IMR-90 (cell line): Measurements from ENCODE around the gene CTBP1. TPM values are rescaled to one million over a fixed set of nuclear protein-coding genes. Genes with fewer than 3 reads are reported as not detected.

Experiments used
- ATAC-seq: fragments of 200-7000 bp; cut with Tn5 transposase; 2 replicates; pipeline ENCODE4 v1.9.1; 2020; ENCODE audit warnings: low read depth, mild to moderate bottlenecking, moderate library complexity
- BruUV-seq: library from RNA; stranded (reverse); fragments of 400-500 nt; replicated peaks from 2 replicates; lab custom pipeline; 2021; lab: Mats Ljungman, UMichigan
- CTCF ChIA-PET: fragments of 300-600 bp; formaldehyde crosslinking; extraction: SDS; loops from one replicate; lab custom pipeline; 2021; ENCODE audit warnings: antibody characterized with exemption; lab: Yijun Ruan, JAX
- POLR2A ChIA-PET: fragments of 300-600 bp; sonication (Branson Sonifier 250); formaldehyde crosslinking; loops from one replicate; lab custom pipeline; 2022; ENCODE audit warnings: antibody characterized with exemption; ENCODE audit not compliant: unreplicated experiment; lab: Charles Lee
- DNase-seq: peaks from one replicate; pipeline ENCODE4 v3.0.0; 2013
- H2AFZ ChIP-seq: replicated peaks from 2 replicates; pipeline ENCODE3; 2013; ENCODE audit warnings: low read length, mild to moderate bottlenecking; ENCODE audit not compliant: poor library complexity
- H2AK5ac ChIP-seq: 2 replicates; pipeline ENCODE4 v1.6.1; 2013; ENCODE audit warnings: low read depth, low read length, inconsistent platforms
- H2AK9ac ChIP-seq: replicated peaks from 2 replicates; pipeline ENCODE3; 2013; ENCODE audit warnings: mild to moderate bottlenecking, low read depth, low read length, moderate library complexity; ENCODE audit not compliant: poor library complexity
- H2BK120ac ChIP-seq: 2 replicates; pipeline ENCODE4 v1.6.1; 2013; ENCODE audit warnings: low read depth, low read length, inconsistent platforms
- H2BK15ac ChIP-seq: 3 replicates; pipeline ENCODE4 v1.6.1; 2013; ENCODE audit warnings: low read depth, low read length, inconsistent platforms
- H2BK20ac ChIP-seq: 2 replicates; pipeline ENCODE4 v1.6.1; 2013; ENCODE audit warnings: low read depth, mild to moderate bottlenecking, inconsistent platforms, low read length, moderate library complexity
- H2BK5ac ChIP-seq: 2 replicates; pipeline ENCODE4 v1.6.1; 2013; ENCODE audit warnings: mild to moderate bottlenecking, low read depth, low read length, inconsistent platforms; ENCODE audit not compliant: poor library complexity, severe bottlenecking
- H3K14ac ChIP-seq: replicated peaks from 2 replicates; pipeline ENCODE4 v1.6.1; 2013; ENCODE audit warnings: low read depth, low read length, inconsistent platforms
- H3K18ac ChIP-seq: 2 replicates; pipeline ENCODE4 v1.6.1; 2013; ENCODE audit warnings: low read depth, low read length, control low read depth
- H3K23ac ChIP-seq: 2 replicates; pipeline ENCODE4 v1.6.1; 2013; ENCODE audit warnings: low read depth, low read length, inconsistent platforms
- H3K27ac ChIP-seq: 2 replicates; pipeline ENCODE4 v1.5.1; 2013; ENCODE audit warnings: mild to moderate bottlenecking, control low read depth, low read length; ENCODE audit not compliant: insufficient read depth
- H3K27me3 ChIP-seq: 2 replicates; pipeline ENCODE4 v1.6.1; 2013; ENCODE audit warnings: low read length; ENCODE audit not compliant: control insufficient read depth, insufficient read depth
- H3K36me3 ChIP-seq: 2 replicates; pipeline ENCODE4 v1.6.1; 2013; ENCODE audit warnings: low read length, mixed read lengths; ENCODE audit not compliant: control insufficient read depth, insufficient read depth
- H3K4ac ChIP-seq: 2 replicates; pipeline ENCODE4 v1.6.1; 2013; ENCODE audit warnings: low read depth, low read length, inconsistent platforms
- H3K4me1 ChIP-seq: 2 replicates; pipeline ENCODE4 v1.6.1; 2013; ENCODE audit warnings: low read length, mixed read lengths; ENCODE audit not compliant: control insufficient read depth, insufficient read depth
- H3K4me2 ChIP-seq: 2 replicates; pipeline ENCODE4 v1.6.1; 2013; ENCODE audit warnings: low read depth, mild to moderate bottlenecking, control low read depth, low read length, moderate library complexity
- H3K4me3 ChIP-seq: 2 replicates; pipeline ENCODE4 v1.5.1; 2013; ENCODE audit warnings: low read depth, mild to moderate bottlenecking, control low read depth, low read length, moderate library complexity; ENCODE audit not compliant: insufficient read depth
- H3K56ac ChIP-seq: 2 replicates; pipeline ENCODE4 v1.6.1; 2013; ENCODE audit warnings: low read length, inconsistent platforms; ENCODE audit not compliant: insufficient read depth; ENCODE audit errors: extremely low read depth
- H3K79me1 ChIP-seq, 2 experiments: 2 replicates each; pipeline ENCODE4 v1.6.1; 2013; ENCODE audit warnings: low read length in 2 of 2, inconsistent platforms in 1 of 2, low read depth in 1 of 2
- H3K9ac ChIP-seq: 2 replicates; pipeline ENCODE4 v1.6.1; 2013; ENCODE audit warnings: low read depth, low read length, control low read depth
- H3K9me1 ChIP-seq: 2 replicates; pipeline ENCODE4 v1.6.1; 2013; ENCODE audit warnings: low read length, inconsistent platforms; ENCODE audit not compliant: insufficient read depth
- H3K9me3 ChIP-seq: 2 replicates; pipeline ENCODE4 v1.6.1; 2013; ENCODE audit warnings: low read length; ENCODE audit not compliant: control insufficient read depth, insufficient read depth
- H4K20me1 ChIP-seq: 2 replicates; pipeline ENCODE4 v1.6.1; 2013; ENCODE audit warnings: low read length, inconsistent platforms; ENCODE audit not compliant: insufficient read depth
- H4K5ac ChIP-seq: 2 replicates; pipeline ENCODE4 v1.6.1; 2013; ENCODE audit warnings: mild to moderate bottlenecking, low read depth, low read length, control low read depth
- H4K8ac ChIP-seq, 2 experiments: 2 replicates each; pipeline ENCODE4 v1.6.1; 2013; ENCODE audit warnings: low read depth in 2 of 2, low read length in 2 of 2, control low read depth in 1 of 2, inconsistent platforms in 1 of 2
- H4K91ac ChIP-seq: 2 replicates; pipeline ENCODE4 v1.6.1; 2013; ENCODE audit warnings: low read depth, low read length, inconsistent platforms; ENCODE audit not compliant: insufficient read depth
- BHLHE40 ChIP-seq: fragments of 150-350 bp; IDR thresholded peaks from 2 replicates; pipeline ENCODE4 v1.6.1; 2016; ENCODE audit warnings: mild to moderate bottlenecking, low read depth, low read length
- CHD1 ChIP-seq: IDR thresholded peaks from 2 replicates; pipeline ENCODE4 v1.6.1; 2012; ENCODE audit warnings: low read depth, low read length, improper control_type of control experiment
- FOS ChIP-seq: fragments of 150-350 bp; IDR thresholded peaks from 2 replicates; pipeline ENCODE4 v1.6.1; 2016; ENCODE audit warnings: low read depth, low read length
- MAZ ChIP-seq: IDR thresholded peaks from 2 replicates; pipeline ENCODE4 v1.6.1; 2012; ENCODE audit warnings: low read depth, mild to moderate bottlenecking, low read length, improper control_type of control experiment, moderate library complexity, borderline replicate concordance
- NFE2L2 ChIP-seq: fragments of 150-350 bp; IDR thresholded peaks from 2 replicates; pipeline ENCODE4 v1.6.1; 2016; ENCODE audit warnings: low read depth, mild to moderate bottlenecking, low read length
- RCOR1 ChIP-seq: IDR thresholded peaks from 2 replicates; pipeline ENCODE4 v1.6.1; 2012; ENCODE audit warnings: mild to moderate bottlenecking, low read length, improper control_type of control experiment; ENCODE audit not compliant: insufficient replicate concordance
- WGBS, 2 experiments: methylation state at CpG; one replicate each; pipeline versions ENCODE4 v1.1.5 to v1.1.7; 2013; ENCODE audit warnings: missing lambda C conversion rate in 2 of 2; ENCODE audit not compliant: insufficient read length in 1 of 2; ENCODE audit errors: extremely low coverage in 2 of 2; 5-methylcytosine and 5-hydroxymethylcytosine counted together
- dilution Hi-C: fragments of 300-500 bp; cut with HindIII; formaldehyde crosslinking; loops from one replicate; pipeline ENCODE4 v1.14.3; 2018; ENCODE audit warnings: low sequenced_read_pairs; ENCODE audit not compliant: unreplicated experiment
- in situ Hi-C: fragments of 300-500 bp; cut with MboI; formaldehyde crosslinking; loops from 3 replicates; pipeline ENCODE4 v1.14.3; 2019; ENCODE audit warnings: low sequenced_read_pairs, inconsistent platforms, mixed read lengths
- intact Hi-C: fragments of 100-400 bp; cut with micrococcal nuclease; formaldehyde crosslinking; loops from 2 replicates; pipeline ENCODE4 v1.10.0; 2022
- polyA plus RNA-seq, 3 experiments: library from polyadenylated mRNA; depleted of rRNA; stranded (reverse); fragments of >200 nt; gene quantifications; 2 replicates each; pipeline ENCODE4 v1.2.3, GENCODE V29; 2012; ENCODE audit warnings: low replicate concordance in 1 of 3
- total RNA-seq: library from RNA; depleted of rRNA; stranded (reverse); fragments of >200 nt; gene quantifications from 2 replicates; pipeline ENCODE4 v1.2.3, GENCODE V29; 2012
- TF ChIP-seq, protein P1 (sequence below): conservative IDR thresholded peaks from 2 replicates; pipeline ENCODE4 v1.5.1; 2012; ENCODE audit warnings: mild to moderate bottlenecking, low read depth, low read length, improper control_type of control experiment
- TF ChIP-seq, protein P2 (sequence below): fragments of 150-350 bp; IDR thresholded peaks from 2 replicates; pipeline ENCODE4 v1.6.1; 2017; ENCODE audit warnings: mild to moderate bottlenecking, antibody characterized with exemption, low read length, low read depth

Gene CTBP1
- total and polyA plus RNA-seq, 2 of the 4 experiments (the other 2 are of a cell fraction) = 147 to 212 TPM

DNA sequence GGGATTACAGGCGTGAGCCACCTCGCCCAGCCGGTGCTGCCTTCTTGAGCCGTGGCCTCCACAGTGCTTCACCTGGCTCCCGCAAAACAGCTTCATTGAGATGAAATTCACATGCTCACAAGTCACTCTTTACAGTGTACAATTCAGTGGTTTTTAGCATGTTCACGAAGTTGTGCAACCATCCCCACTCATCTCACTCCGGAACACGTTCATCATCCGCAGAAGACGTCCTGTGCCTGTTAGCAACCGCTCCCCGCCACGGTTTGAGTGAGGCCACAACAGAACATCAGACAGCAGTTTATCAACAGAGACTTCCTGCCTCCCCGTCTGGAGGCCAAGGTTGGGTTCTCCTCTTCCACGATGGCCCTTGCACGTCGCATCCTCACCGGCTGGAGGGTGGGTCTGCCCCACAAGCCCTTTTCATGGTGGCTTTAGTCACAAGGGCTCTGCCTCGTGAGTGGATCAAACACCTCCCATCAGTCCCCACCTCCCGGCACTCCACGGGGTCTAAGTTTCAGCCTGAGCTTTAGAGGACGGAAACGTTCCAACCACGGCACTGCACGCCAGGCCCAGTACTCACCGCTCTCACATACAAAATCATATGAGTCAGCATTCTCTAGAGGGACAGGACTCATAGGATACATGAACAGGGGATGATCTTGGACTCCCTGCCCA is 46.9 kb downstream of the CTBP1 start (continued):
- TF ChIP-seq, protein P1, sequence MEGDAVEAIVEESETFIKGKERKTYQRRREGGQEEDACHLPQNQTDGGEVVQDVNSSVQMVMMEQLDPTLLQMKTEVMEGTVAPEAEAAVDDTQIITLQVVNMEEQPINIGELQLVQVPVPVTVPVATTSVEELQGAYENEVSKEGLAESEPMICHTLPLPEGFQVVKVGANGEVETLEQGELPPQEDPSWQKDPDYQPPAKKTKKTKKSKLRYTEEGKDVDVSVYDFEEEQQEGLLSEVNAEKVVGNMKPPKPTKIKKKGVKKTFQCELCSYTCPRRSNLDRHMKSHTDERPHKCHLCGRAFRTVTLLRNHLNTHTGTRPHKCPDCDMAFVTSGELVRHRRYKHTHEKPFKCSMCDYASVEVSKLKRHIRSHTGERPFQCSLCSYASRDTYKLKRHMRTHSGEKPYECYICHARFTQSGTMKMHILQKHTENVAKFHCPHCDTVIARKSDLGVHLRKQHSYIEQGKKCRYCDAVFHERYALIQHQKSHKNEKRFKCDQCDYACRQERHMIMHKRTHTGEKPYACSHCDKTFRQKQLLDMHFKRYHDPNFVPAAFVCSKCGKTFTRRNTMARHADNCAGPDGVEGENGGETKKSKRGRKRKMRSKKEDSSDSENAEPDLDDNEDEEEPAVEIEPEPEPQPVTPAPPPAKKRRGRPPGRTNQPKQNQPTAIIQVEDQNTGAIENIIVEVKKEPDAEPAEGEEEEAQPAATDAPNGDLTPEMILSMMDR = no peak

DNA sequence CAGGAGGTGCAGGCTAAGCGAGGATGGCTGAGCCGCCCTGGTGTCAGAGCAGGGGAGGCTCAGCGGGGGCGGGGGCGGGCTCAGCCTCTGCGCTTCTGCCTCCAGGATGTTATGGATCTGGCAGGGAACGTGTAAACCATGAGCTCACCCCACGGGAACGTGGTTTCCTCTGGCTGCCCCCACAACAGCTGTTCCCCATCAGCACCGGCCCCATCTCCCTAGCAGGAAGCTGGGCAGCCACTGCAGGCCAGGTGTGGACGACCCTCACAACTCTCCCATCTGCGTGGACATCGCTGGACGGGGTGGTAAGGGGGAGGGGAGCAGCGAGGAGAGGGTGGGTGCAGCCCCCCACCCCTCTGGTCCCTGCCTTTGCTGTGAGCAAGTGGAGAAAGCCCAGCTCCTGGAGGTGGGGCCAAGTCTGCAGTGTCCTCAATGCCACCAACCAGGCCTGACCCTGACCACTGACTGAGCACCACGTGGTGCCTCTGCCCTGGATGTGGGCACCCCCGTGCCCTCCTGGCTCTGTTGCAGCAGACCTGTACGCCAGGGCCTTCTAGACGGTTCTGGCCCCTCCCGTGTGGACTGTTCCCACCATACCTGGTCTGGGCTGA is 48.4 kb downstream of the CTBP1 start:
- peak overlapping the region; percentile 100 for H2AK5ac ChIP-seq
- H4K5ac ChIP-seq = peak overlapping the region; percentile 98
- TF ChIP-seq CHD1 = no peak
- TF ChIP-seq BHLHE40 = peak; percentile 41
- peak; percentile 94 for TF ChIP-seq RCOR1
- TF ChIP-seq, protein P2, sequence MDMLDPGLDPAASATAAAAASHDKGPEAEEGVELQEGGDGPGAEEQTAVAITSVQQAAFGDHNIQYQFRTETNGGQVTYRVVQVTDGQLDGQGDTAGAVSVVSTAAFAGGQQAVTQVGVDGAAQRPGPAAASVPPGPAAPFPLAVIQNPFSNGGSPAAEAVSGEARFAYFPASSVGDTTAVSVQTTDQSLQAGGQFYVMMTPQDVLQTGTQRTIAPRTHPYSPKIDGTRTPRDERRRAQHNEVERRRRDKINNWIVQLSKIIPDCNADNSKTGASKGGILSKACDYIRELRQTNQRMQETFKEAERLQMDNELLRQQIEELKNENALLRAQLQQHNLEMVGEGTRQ = no peak
- peak; percentile 5; the same call in 1 of the 2 replicates for TF ChIP-seq NFE2L2
- TF ChIP-seq FOS = peak; percentile 47
- TF ChIP-seq MAZ = peak; percentile 86; the same call in 1 of the 2 replicates
- WGBS, 2 experiments = 0% methylated on average over 4 of the region's 20 CpGs; no CpG with 5 or more reads in 1 of the 2 experiments
- H3K4me1 ChIP-seq = peaks cover 39% of the 10 kb centered on the region
- dilution Hi-C loops (no loop called here), intact Hi-C loops (loop anchor here (5.0 kb wide), 1 partner anchor 33 kb away; no protein-coding TSS in a partner anchor), in situ Hi-C loops (no loop called here)
- peak overlapping the region; percentile 83 for H3K56ac ChIP-seq
- H3K9me1 ChIP-seq = peaks cover 33% of the 10 kb centered on the region
- H3K18ac ChIP-seq = peak overlapping the region; percentile 97
- ChIA-PET CTCF (no interaction called here), POLR2A (interaction anchor here (0.6 to 1.3 kb wide), 4 partner anchors 9 to 27 kb away, joined by 3 to 5 read pairs (median 5); no protein-coding TSS in a partner anchor)
- peak overlapping the region; percentile 95 for H3K23ac ChIP-seq
- ATAC-seq = peak; percentile 75
- H4K20me1 ChIP-seq = no peaks in the 10 kb centered on the region
- H2BK20ac ChIP-seq = peak overlapping the region; percentile 99
- peak overlapping the region; percentile 69 for H3K9ac ChIP-seq
- H2BK15ac ChIP-seq = peak overlapping the region; percentile 99; the same call in 2 of the 3 replicates
- no peaks in the 10 kb centered on the region for H3K9me3 ChIP-seq
- peak overlapping the region; percentile 100 for H2BK5ac ChIP-seq
- H3K4ac ChIP-seq = peak overlapping the region; percentile 100
- H3K36me3 ChIP-seq = no peaks in the 10 kb centered on the region; the same call in 1 of the 2 replicates
- peak overlapping the region; percentile 100 for H4K91ac ChIP-seq
- peak overlapping the region; percentile 65 for H3K4me2 ChIP-seq
- H3K27ac ChIP-seq = peak overlapping the region; percentile 97
- peak overlapping the region; percentile 99 for H2AK9ac ChIP-seq
- H2BK120ac ChIP-seq = peak overlapping the region; percentile 100
- BruUV-seq = no TSS peak
- peak overlapping the region; percentile 84 for H2AFZ ChIP-seq
- peak overlapping the region; percentile 99 for H3K14ac ChIP-seq
- peak overlapping the region; percentile 97 to 99 for H4K8ac ChIP-seq
- peaks cover 5 to 48% of the 10 kb centered on the region in 2 experiments; a peak in 2 of 4 replicates for H3K79me1 ChIP-seq
- DNase-seq = peak; percentile 95
- no peak overlapping the region for H3K4me3 ChIP-seq
- no peaks in the 10 kb centered on the region for H3K27me3 ChIP-seq
